GM23338 (cell line): Measurements from ENCODE around the gene SLBP. TPM values are rescaled to one million over a fixed set of nuclear protein-coding genes. Genes with fewer than 3 reads are reported as not detected.

ENCODE experiments used
- ATAC-seq: fragments of 200-7000 bp; cut with Tn5 transposase; 3 replicates; pipeline ENCODE4 v1.9.1; 2020
- DNase-seq: peaks from one replicate; pipeline ENCODE4 v3.0.0-alpha.2; 2015; ENCODE audit warnings: low spot score
- H2AFZ ChIP-seq: fragments of 200-600 bp; sonication (generic); 2 replicates; pipeline ENCODE4 v1.8.0; 2016; ENCODE audit warnings: antibody characterized with exemption, mild to moderate bottlenecking, moderate library complexity
- H3F3A ChIP-seq: fragments of 200-600 bp; sonication (generic); replicated peaks from 2 replicates; pipeline ENCODE4 v1.8.0; 2017; ENCODE audit warnings: antibody characterized with exemption, mixed run types, low read depth
- H3K27ac ChIP-seq: fragments of 200-600 bp; sonication (generic); 2 replicates; pipeline ENCODE4 v1.6.1; 2016; ENCODE audit warnings: low read depth
- H3K27me3 ChIP-seq: fragments of 200-600 bp; sonication (generic); 2 replicates; pipeline ENCODE4 v1.8.0; 2016; ENCODE audit warnings: mild to moderate bottlenecking, mixed run types, moderate library complexity; ENCODE audit not compliant: insufficient read depth
- H3K36me3 ChIP-seq: fragments of 200-600 bp; sonication (generic); 2 replicates; pipeline ENCODE4 v1.8.0; 2016; ENCODE audit warnings: mild to moderate bottlenecking; ENCODE audit not compliant: insufficient read depth
- H3K4me1 ChIP-seq: fragments of 200-600 bp; sonication (generic); 2 replicates; pipeline ENCODE4 v1.8.0; 2016; ENCODE audit warnings: mild to moderate bottlenecking, moderate library complexity; ENCODE audit not compliant: insufficient read depth
- H3K4me2 ChIP-seq: fragments of 200-600 bp; sonication (generic); 2 replicates; pipeline ENCODE4 v1.7.1; 2017; ENCODE audit warnings: mixed run types
- H3K4me3 ChIP-seq: fragments of 200-600 bp; sonication (generic); 2 replicates; pipeline ENCODE4 v1.6.1; 2016; ENCODE audit warnings: mixed run types
- H3K79me2 ChIP-seq: fragments of 200-600 bp; sonication (generic); replicated peaks from 2 replicates; pipeline ENCODE4 v1.8.0; 2017; ENCODE audit warnings: mild to moderate bottlenecking; ENCODE audit not compliant: insufficient read depth
- H3K9me2 ChIP-seq: fragments of 200-600 bp; sonication (generic); 2 replicates; pipeline ENCODE4 v1.8.0; 2017; ENCODE audit not compliant: insufficient read depth
- H4K20me1 ChIP-seq: fragments of 200-600 bp; sonication (generic); replicated peaks from 2 replicates; pipeline ENCODE4 v1.8.0; 2017; ENCODE audit warnings: mild to moderate bottlenecking; ENCODE audit not compliant: insufficient read depth
- H3K27ac Mint-ChIP-seq: 2 replicates; pipeline ENCODE4 v1.8.0; 2020; ENCODE audit warnings: inconsistent platforms, mild to moderate bottlenecking, moderate library complexity, mixed read lengths
- H3K27me3 Mint-ChIP-seq: 3 replicates; pipeline ENCODE4 v1.8.0; 2022; ENCODE audit warnings: low read depth, mild to moderate bottlenecking, moderate library complexity, mixed read lengths, inconsistent platforms; ENCODE audit not compliant: insufficient read depth, poor library complexity
- H3K36me3 Mint-ChIP-seq: 3 replicates; pipeline ENCODE4 v1.8.0; 2021; ENCODE audit warnings: low read depth, mild to moderate bottlenecking, inconsistent platforms, moderate library complexity, mixed read lengths
- H3K4me1 Mint-ChIP-seq: 3 replicates; pipeline ENCODE4 v1.8.0; 2020; ENCODE audit warnings: mild to moderate bottlenecking, inconsistent platforms, mixed read lengths
- H3K4me3 Mint-ChIP-seq: 3 replicates; pipeline ENCODE4 v1.8.0; 2021; ENCODE audit warnings: moderate library complexity, mild to moderate bottlenecking, inconsistent platforms, mixed read lengths
- H3K9me3 Mint-ChIP-seq: 3 replicates; pipeline ENCODE4 v1.8.0; 2020; ENCODE audit warnings: moderate library complexity, mild to moderate bottlenecking, inconsistent platforms, mixed read lengths
- CREB1 ChIP-seq: fragments of 250-450 bp; sonication (Bioruptor Pico); IDR thresholded peaks from 2 replicates; pipeline ENCODE4 v1.5.0; 2020; ENCODE audit warnings: low read depth, mild to moderate bottlenecking, moderate library complexity
- EZH2 ChIP-seq: fragments of 200-600 bp; sonication (generic); IDR thresholded peaks from one replicate; pipeline ENCODE4 v1.8.0; 2017; ENCODE audit warnings: antibody characterized with exemption, mild to moderate bottlenecking, low read depth; ENCODE audit not compliant: unreplicated experiment
- EZH2phosphoT487 ChIP-seq: fragments of 200-600 bp; sonication (generic); IDR thresholded peaks from one replicate; pipeline ENCODE4 v1.8.1; 2018; ENCODE audit warnings: antibody characterized with exemption; ENCODE audit not compliant: unreplicated experiment
- JUNB ChIP-seq: IDR thresholded peaks from one replicate; pipeline ENCODE4 v1.6.1; 2016; ENCODE audit warnings: antibody characterized with exemption; ENCODE audit not compliant: unreplicated experiment
- NANOG ChIP-seq: IDR thresholded peaks from 2 replicates; pipeline ENCODE4 v1.6.1; 2016; ENCODE audit warnings: antibody characterized with exemption, borderline replicate concordance
- POLR2AphosphoS5 ChIP-seq: IDR thresholded peaks from 2 replicates; pipeline ENCODE4 v1.6.1; 2016; ENCODE audit warnings: antibody characterized with exemption, low read depth
- STAT1 ChIP-seq: IDR thresholded peaks from one replicate; pipeline ENCODE4 v1.6.1; 2016; ENCODE audit warnings: antibody characterized with exemption; ENCODE audit not compliant: unreplicated experiment
- ZNF114 ChIP-seq: fragments of 250-450 bp; sonication (Bioruptor Pico); IDR thresholded peaks from 2 replicates; pipeline ENCODE4 v1.5.0; 2020; ENCODE audit warnings: mild to moderate bottlenecking, moderate library complexity
- ZNF331 ChIP-seq: fragments of 250-450 bp; sonication (Bioruptor Pico); IDR thresholded peaks from 2 replicates; pipeline ENCODE4 v1.5.0; 2020; ENCODE audit warnings: low read depth, mild to moderate bottlenecking, moderate library complexity
- polyA plus RNA-seq: library from polyadenylated mRNA; unstranded; fragments of >200 nt; fragmentation: Nextera tagmentation; extraction: Ambion mirVana; gene quantifications from 2 replicates; pipeline ENCODE4 v1.2.1, GENCODE V29; 2016
- total RNA-seq: library from RNA; depleted of rRNA; stranded (reverse); fragments of >200 nt; shearing (Covaris generic); gene quantifications from 2 replicates; pipeline ENCODE4 v1.2.3, GENCODE V29; 2014
- TF ChIP-seq, protein P1 (sequence below): fragments of 250-450 bp; sonication (Bioruptor Pico); IDR thresholded peaks from 2 replicates; pipeline ENCODE4 v1.5.0; 2020; ENCODE audit warnings: mild to moderate bottlenecking, moderate library complexity
- TF ChIP-seq, protein P2 (sequence below): IDR thresholded peaks from 2 replicates; pipeline ENCODE4 v1.6.1; 2016; ENCODE audit warnings: antibody characterized with exemption

The SLBP gene
- total and polyA plus RNA-seq, 2 experiments from 2014 or later, result 54.4 to 58.6 TPM

DNA sequence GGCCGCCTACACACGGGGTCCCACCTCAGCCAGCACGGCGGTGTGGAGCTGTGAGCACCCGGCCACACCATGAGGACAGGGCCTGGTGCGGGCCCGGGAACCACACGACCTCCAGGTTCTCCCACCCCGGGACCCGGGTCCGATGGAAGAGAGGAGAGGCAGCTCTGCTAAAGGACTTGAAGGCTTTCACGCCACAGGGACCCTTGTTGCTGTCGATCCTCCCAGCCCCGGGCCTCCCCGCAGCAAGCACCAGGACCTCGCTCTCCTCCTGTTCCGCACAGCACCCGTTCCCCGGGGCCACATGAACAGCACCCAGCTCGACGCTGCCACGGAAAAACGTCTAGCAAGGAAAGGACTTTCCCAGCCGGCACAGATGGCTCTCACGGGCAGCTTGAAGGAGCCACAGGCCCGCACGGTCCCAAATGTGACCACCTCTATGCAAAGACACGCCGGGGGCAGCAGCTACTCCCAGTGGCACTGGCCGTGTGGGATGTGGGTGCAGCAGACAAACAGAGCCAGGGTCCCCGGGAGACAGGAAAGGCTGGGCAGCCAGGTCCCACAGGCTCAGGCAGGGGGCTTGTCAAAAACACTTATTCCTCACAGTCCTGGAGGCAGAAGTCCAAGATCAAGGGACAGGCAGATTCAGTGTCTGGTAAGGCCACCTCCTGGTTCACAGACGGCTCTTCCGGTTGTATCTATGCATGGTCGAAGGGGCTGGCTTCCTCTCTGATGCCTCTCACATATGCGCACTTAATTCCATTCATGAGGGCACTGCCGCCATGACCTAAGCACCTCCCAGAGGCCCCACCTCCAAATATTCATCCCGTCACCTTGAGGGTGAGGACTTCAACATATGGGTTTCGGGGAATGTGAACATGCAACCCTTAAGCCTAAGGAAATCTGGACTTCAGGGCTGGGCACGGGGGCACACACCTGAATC, 52.7 kb downstream of the SLBP start:
- Mint-ChIP-seq H3K4me1 (peaks cover 4% of the 10 kb centered on the region), H3K27ac (peak overlapping the region; percentile 56; the same call in 1 of the 2 replicates), H3K4me3 (no peak overlapping the region), H3K27me3 (peaks cover 4% of the 10 kb centered on the region), H3K36me3 (no peaks in the 10 kb centered on the region), H3K9me3 (no peaks in the 10 kb centered on the region; the same call in 2 of the 3 replicates)
- Histone ChIP-seq H3K27ac (no peak overlapping the region), H3F3A (no peaks in the 10 kb centered on the region), H4K20me1 (no peaks in the 10 kb centered on the region), H3K4me1 (no peaks in the 10 kb centered on the region), H3K4me3 (no peak overlapping the region), H3K27me3 (no peaks in the 10 kb centered on the region), H3K36me3 (no peaks in the 10 kb centered on the region), H2AFZ (no peak overlapping the region), H3K9me2 (no peaks in the 10 kb centered on the region), H3K4me2 (no peak overlapping the region), H3K79me2 (no peaks in the 10 kb centered on the region)
- DNase-seq, result no peak
- no peak; the same call in 2 of the 3 replicates for ATAC-seq
- TF ChIP-seq EZH2phosphoT487 (no peak), STAT1 (no peak), EZH2 (no peak), ZNF331 (CRISPR knock-in tag) (no peak), JUNB (no peak), POLR2AphosphoS5 (no peak), CREB1 (CRISPR knock-in tag) (no peak), ZNF114 (CRISPR knock-in tag) (no peak), NANOG (no peak)
- TF ChIP-seq, protein P1, sequence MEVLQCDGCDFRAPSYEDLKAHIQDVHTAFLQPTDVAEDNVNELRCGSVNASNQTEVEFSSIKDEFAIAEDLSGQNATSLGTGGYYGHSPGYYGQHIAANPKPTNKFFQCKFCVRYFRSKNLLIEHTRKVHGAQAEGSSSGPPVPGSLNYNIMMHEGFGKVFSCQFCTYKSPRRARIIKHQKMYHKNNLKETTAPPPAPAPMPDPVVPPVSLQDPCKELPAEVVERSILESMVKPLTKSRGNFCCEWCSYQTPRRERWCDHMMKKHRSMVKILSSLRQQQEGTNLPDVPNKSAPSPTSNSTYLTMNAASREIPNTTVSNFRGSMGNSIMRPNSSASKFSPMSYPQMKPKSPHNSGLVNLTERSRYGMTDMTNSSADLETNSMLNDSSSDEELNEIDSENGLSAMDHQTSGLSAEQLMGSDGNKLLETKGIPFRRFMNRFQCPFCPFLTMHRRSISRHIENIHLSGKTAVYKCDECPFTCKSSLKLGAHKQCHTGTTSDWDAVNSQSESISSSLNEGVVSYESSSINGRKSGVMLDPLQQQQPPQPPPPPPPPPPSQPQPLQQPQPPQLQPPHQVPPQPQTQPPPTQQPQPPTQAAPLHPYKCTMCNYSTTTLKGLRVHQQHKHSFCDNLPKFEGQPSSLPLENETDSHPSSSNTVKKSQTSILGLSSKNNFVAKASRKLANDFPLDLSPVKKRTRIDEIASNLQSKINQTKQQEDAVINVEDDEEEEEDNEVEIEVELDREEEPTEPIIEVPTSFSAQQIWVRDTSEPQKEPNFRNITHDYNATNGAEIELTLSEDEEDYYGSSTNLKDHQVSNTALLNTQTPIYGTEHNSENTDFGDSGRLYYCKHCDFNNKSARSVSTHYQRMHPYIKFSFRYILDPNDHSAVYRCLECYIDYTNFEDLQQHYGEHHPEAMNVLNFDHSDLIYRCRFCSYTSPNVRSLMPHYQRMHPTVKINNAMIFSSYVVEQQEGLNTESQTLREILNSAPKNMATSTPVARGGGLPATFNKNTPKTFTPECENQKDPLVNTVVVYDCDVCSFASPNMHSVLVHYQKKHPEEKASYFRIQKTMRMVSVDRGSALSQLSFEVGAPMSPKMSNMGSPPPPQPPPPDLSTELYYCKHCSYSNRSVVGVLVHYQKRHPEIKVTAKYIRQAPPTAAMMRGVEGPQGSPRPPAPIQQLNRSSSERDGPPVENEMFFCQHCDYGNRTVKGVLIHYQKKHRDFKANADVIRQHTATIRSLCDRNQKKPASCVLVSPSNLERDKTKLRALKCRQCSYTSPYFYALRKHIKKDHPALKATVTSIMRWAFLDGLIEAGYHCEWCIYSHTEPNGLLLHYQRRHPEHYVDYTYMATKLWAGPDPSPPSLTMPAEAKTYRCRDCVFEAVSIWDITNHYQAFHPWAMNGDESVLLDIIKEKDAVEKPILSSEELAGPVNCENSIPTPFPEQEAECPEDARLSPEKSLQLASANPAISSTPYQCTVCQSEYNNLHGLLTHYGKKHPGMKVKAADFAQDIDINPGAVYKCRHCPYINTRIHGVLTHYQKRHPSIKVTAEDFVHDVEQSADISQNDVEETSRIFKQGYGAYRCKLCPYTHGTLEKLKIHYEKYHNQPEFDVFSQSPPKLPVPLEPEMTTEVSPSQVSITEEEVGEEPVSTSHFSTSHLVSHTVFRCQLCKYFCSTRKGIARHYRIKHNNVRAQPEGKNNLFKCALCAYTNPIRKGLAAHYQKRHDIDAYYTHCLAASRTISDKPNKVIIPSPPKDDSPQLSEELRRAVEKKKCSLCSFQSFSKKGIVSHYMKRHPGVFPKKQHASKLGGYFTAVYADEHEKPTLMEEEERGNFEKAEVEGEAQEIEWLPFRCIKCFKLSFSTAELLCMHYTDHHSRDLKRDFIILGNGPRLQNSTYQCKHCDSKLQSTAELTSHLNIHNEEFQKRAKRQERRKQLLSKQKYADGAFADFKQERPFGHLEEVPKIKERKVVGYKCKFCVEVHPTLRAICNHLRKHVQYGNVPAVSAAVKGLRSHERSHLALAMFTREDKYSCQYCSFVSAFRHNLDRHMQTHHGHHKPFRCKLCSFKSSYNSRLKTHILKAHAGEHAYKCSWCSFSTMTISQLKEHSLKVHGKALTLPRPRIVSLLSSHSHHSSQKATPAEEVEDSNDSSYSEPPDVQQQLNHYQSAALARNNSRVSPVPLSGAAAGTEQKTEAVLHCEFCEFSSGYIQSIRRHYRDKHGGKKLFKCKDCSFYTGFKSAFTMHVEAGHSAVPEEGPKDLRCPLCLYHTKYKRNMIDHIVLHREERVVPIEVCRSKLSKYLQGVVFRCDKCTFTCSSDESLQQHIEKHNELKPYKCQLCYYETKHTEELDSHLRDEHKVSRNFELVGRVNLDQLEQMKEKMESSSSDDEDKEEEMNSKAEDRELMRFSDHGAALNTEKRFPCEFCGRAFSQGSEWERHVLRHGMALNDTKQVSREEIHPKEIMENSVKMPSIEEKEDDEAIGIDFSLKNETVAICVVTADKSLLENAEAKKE (CRISPR knock-in tag), result no peak
- TF ChIP-seq, protein P2, sequence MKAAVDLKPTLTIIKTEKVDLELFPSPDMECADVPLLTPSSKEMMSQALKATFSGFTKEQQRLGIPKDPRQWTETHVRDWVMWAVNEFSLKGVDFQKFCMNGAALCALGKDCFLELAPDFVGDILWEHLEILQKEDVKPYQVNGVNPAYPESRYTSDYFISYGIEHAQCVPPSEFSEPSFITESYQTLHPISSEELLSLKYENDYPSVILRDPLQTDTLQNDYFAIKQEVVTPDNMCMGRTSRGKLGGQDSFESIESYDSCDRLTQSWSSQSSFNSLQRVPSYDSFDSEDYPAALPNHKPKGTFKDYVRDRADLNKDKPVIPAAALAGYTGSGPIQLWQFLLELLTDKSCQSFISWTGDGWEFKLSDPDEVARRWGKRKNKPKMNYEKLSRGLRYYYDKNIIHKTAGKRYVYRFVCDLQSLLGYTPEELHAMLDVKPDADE, result no peak
